SJSA1 (cell line): Measurements from ENCODE around the gene SENP8. TPM values are rescaled to one million over a fixed set of nuclear protein-coding genes. Genes with fewer than 3 reads are reported as not detected.

Experiments used
- DNase-seq, 2 experiments: peaks; one replicate each; pipeline ENCODE4 v3.0.0-alpha.2; 2015 to 2020; ENCODE audit warnings: low spot score in 2 of 2, low read depth in 1 of 2
- H3K27ac ChIP-seq: fragments of 250-450 bp; sonication (Bioruptor Pico); 2 replicates; pipeline ENCODE4 v1.5.1; 2020; ENCODE audit warnings: mild to moderate bottlenecking, moderate library complexity
- H3K27me3 ChIP-seq: fragments of 250-450 bp; sonication (Bioruptor Pico); replicated peaks from 2 replicates; pipeline ENCODE4 v1.5.1; 2020; ENCODE audit warnings: mild to moderate bottlenecking, moderate library complexity
- H3K36me3 ChIP-seq: fragments of 250-450 bp; sonication (Bioruptor Pico); 2 replicates; pipeline ENCODE4 v1.5.1; 2020; ENCODE audit warnings: mild to moderate bottlenecking
- H3K4me1 ChIP-seq: fragments of 250-450 bp; sonication (Bioruptor Pico); replicated peaks from 2 replicates; pipeline ENCODE4 v1.6.1; 2021; ENCODE audit warnings: mild to moderate bottlenecking
- H3K4me3 ChIP-seq: fragments of 250-450 bp; sonication (Bioruptor Pico); 2 replicates; pipeline ENCODE4 v1.5.1; 2020; ENCODE audit warnings: mild to moderate bottlenecking
- H3K9me3 ChIP-seq: fragments of 250-450 bp; sonication (Bioruptor Pico); replicated peaks from 2 replicates; pipeline ENCODE4 v1.5.1; 2020; ENCODE audit warnings: mild to moderate bottlenecking
- total RNA-seq: library from RNA; depleted of rRNA; stranded (reverse); fragments of >200 nt; shearing (Covaris generic); gene quantifications from 2 replicates; pipeline ENCODE4 v1.2.3, GENCODE V29; 2014; rRNA removed

SENP8 gene
- total RNA-seq, 1 experiment from 2014 or later, result 2.5 TPM

DNA sequence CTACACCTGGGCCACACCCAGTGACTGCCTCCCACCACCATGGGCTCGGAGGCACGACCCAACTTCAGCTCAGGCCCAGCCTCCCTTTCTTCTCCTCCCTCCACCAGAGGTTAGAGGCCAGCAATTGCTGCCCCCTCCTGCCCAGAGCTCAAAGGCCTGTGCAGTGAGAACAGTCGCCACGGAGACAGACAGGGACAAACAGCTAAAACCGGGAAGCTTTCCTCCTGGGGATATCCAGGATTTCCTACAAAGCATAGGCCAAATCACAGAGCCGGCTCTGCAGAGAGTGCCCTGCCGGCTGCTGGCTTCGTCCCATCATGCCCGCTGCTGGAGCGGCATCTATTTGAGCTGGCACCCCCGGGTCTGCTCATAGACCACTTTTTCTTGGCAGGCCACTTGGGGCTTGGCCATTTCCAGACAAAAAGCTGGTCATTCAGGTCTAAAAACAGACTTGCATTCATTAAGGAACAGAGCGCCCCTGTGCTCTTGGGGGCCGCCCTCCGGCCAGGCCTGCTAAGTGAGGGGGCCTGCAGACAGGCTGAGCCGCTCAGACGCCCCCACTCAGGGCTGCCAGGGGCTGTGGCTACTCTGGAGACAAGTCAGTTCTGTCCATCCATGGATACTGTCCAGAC lies 61.9 kb downstream of the SENP8 start:
- Histone ChIP-seq H3K27me3 (peaks cover 6% of the 10 kb centered on the region), H3K4me1 (peaks cover 12% of the 10 kb centered on the region), H3K4me3 (no peak overlapping the region), H3K36me3 (no peaks in the 10 kb centered on the region), H3K27ac (no peak overlapping the region), H3K9me3 (no peaks in the 10 kb centered on the region)
- DNase-seq, result no peak

DNA sequence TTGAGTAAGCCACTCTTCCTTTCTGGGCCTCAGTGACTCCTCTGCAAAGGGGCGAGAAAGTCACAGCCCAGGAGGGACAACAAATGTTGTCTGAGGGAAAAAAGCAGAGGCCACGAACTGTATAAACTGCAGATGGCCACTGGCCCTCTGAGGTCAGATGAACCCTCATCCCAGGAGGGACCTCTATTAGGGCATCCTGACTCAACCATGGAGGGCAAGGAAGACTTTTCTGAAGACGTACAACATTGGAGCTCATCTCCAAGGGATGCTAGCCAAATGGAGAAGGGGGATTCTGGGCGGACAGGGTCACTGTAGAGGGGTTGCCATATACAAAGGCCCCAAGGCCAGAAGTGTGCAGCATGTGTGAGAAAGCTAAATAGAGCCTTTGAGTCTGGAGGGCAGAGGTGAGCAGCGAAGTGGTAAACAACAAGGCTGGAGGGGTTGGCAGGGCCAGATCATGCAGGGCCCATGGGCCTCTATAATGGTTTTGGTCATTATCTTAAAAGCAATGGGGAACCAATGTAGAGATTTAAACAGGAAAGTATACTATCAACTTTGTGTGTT lies 62.6 kb downstream of the SENP8 start:
- Histone ChIP-seq H3K27ac (no peak overlapping the region), H3K4me3 (no peak overlapping the region), H3K36me3 (no peaks in the 10 kb centered on the region), H3K4me1 (peaks cover 12% of the 10 kb centered on the region), H3K27me3 (peaks cover 9% of the 10 kb centered on the region), H3K9me3 (no peaks in the 10 kb centered on the region)
- no peak for DNase-seq

DNA sequence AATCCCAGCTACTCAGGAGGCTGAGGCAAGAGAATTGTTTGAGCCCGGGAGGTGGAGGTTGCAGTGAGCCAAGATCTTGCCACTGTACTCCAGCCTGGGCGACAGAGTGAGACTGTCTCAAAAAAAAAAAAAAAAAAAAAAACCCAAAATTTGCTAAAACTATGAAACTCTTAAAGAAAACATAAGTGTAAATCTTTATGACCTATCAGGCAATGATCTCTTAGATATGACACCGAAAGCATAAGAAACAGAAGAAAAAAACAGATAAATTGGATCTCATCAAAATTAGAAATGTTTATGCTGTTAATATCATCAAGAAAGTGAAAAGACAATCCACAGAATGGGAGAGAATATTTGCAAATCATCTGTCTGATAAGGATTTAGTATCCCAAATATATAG lies 64.0 kb downstream of the SENP8 start:
- DNase-seq, result no peak
- Histone ChIP-seq H3K4me3 (no peak overlapping the region), H3K27me3 (peaks cover 9% of the 10 kb centered on the region), H3K9me3 (no peaks in the 10 kb centered on the region), H3K27ac (no peak overlapping the region), H3K36me3 (no peaks in the 10 kb centered on the region), H3K4me1 (peaks cover 12% of the 10 kb centered on the region)

DNA sequence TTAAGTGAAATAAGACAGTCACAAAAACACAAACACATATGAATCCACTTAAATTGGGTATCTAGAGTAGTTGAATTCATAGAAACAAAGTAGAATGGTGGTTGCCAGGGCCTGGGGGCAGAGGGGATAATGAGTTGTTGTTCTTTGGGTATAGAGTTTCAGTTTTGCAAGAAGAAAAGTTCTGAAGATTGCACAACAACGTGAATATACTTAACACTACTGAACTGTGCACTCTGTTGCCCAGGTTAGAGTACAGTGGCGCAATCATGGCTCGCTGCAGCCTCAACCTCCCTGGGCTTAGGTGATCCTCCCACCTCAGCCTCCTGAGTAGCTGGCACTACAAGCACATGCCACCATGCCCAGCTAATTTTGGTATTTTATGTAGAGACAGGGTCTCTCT lies 64.5 kb downstream of the SENP8 start:
- no peaks in the 10 kb centered on the region for H3K36me3 ChIP-seq
- H3K27me3 ChIP-seq, result peaks cover 9% of the 10 kb centered on the region
- H3K9me3 ChIP-seq, result no peaks in the 10 kb centered on the region
- H3K27ac ChIP-seq, result no peak overlapping the region
- H3K4me1 ChIP-seq, result peaks cover 12% of the 10 kb centered on the region
- no peak for DNase-seq
- no peak overlapping the region for H3K4me3 ChIP-seq

DNA sequence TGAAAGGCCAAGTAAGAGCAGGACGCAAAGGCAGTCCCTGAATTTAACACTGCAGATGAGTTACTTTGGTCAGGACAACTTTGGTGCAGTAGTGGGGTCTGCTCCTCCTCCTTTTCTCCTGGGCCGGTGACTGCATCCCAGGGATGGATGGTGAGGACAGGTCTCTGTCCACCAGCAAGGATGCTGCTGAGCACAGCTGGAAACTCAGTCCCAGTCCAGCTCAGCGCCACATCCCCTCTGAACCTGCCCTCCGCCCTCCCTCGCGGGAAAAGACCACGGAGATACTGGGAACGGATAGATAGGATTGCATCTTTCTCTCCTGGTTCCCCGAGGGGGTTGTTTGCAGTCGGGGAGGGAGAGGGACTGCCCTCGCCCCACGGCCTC lies 65.6 kb downstream of the SENP8 start:
- peaks cover 12% of the 10 kb centered on the region for H3K4me1 ChIP-seq
- DNase-seq, result no peak
- H3K27ac ChIP-seq, result no peak overlapping the region
- H3K27me3 ChIP-seq, result peaks cover 9% of the 10 kb centered on the region
- H3K4me3 ChIP-seq, result no peak overlapping the region
- no peaks in the 10 kb centered on the region for H3K36me3 ChIP-seq
- H3K9me3 ChIP-seq, result no peaks in the 10 kb centered on the region

DNA sequence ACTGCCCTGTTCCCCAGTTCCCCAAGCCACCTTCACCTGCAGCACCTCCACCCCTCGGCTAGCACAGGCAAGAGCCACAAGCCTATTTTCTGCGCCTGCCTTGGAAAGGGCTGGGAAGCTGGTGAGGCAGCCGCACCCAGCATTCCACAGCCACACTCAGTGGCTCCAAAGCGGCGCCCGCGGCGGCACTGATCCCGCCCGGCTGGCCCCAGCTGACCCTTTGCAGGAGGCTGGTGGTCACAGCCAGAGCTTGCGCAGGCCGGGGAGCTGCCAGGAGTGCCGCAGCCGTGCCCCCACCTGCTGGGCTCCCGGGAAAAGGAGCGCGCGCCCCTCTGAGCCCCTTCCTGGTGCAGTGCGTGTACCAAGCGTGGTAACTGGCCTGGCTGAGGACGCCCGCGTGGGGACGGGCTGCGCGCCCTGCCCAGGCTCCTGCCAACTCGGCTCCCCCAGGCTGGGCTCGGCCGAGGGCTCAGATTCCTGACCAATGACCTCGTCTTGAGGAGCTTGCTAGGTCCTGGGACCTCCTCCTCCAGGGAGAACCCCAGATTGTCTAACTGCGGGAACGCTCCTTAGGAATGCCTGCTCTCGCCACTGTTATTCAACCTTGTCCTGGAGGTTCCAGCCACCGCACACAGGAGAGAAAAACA lies 66.1 kb downstream of the SENP8 start:
- Histone ChIP-seq H3K27me3 (peaks cover 13% of the 10 kb centered on the region), H3K27ac (no peak overlapping the region), H3K9me3 (no peaks in the 10 kb centered on the region), H3K4me3 (peak overlapping the region; percentile 17), H3K4me1 (peaks cover 12% of the 10 kb centered on the region), H3K36me3 (no peaks in the 10 kb centered on the region)
- DNase-seq, result peak; percentile 47 to 63

DNA sequence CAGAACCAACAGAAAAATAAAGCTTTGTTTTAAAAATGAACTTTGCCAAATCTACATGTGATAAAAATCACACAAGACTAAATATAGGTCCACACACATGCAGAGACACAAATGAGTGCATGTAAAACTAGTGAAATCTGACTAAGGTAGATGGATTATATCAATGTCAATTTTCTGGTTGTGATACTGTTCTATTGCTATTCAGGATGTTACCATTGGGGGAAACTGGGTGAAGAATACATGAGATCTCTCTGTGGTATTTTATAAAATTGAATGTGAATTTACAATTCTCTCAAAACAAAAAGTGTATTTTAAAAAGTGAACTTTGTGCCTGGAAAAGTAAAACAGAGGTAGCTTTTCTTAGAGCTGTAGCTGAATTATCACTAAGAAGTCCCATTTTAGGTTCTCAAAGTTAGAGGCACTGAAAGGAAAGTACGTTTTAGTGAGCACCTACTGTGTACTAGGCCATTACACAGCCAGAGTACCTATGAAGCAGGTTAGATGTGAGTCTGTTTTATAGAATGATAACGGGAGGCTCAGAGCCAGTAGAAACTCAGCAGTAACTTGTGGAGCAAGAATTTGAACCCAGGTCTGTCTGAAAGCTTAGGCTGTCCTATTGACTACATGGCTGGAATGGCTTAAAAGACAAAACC lies 71.2 kb downstream of the SENP8 start:
- Histone ChIP-seq H3K4me1 (peaks cover 4% of the 10 kb centered on the region), H3K9me3 (no peaks in the 10 kb centered on the region), H3K27ac (no peak overlapping the region), H3K4me3 (no peak overlapping the region), H3K36me3 (no peaks in the 10 kb centered on the region), H3K27me3 (peaks cover 16% of the 10 kb centered on the region; the same call in 1 of the 2 replicates)
- no peak for DNase-seq

DNA sequence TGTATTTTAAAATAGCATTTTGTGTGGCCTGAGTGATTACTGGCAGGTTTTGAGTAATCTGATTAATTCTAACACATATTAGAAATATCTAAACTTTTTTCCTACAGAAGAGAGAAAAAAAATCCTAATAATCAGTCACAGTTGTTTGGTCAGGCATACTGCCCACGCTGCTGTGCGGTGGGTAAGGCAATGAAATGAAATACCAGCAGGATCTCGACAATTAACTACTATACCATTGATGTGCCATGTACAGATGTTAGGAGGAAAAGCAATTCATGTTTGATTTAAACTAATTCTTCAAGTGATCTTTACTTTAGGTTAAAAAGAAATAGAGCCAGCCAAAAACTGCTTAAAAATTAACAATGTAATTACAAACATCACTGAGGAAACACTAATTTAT lies 74.2 kb downstream of the SENP8 start:
- Histone ChIP-seq H3K4me1 (peaks cover 4% of the 10 kb centered on the region), H3K27me3 (peaks cover 6% of the 10 kb centered on the region; the same call in 1 of the 2 replicates), H3K36me3 (no peaks in the 10 kb centered on the region), H3K4me3 (no peak overlapping the region), H3K27ac (no peak overlapping the region), H3K9me3 (no peaks in the 10 kb centered on the region)
- no peak for DNase-seq

Other genes starting within 250 kb of the SENP8 start
- gene MYO9A, start 253 bp upstream of the SENP8 start, total RNA-seq, result 21.6 and 21.9 TPM in 2 replicates
- gene GRAMD2A, start 79.4 kb downstream of the SENP8 start, total RNA-seq, result 0.16 TPM in 1 of 2 replicates, not detected in the other
- 1,365 and 1,516 TPM in 2 replicates for gene PKM, start 112.8 kb downstream of the SENP8 start, total RNA-seq
- gene PARP6, start 154.2 kb downstream of the SENP8 start, total RNA-seq, result 18.8 and 35.6 TPM in 2 replicates
- 0.08 TPM in 1 of 2 replicates, not detected in the other for gene CELF6, start 201.8 kb downstream of the SENP8 start, total RNA-seq